ENCODE results near the gene RILPL1. TPM values are rescaled to one million over a fixed set of nuclear protein-coding genes. Genes with fewer than 3 reads are reported as not detected.
A peak's percentile ranks its signal among the peaks of the same experiment; 100 is the strongest.
"Not testable (repeated sequence)": the region's sequence is repeated elsewhere in the genome, so short reads cannot be mapped to it uniquely, and the experiment has no call there.

Gene RILPL1
- total RNA-seq, 2 experiments from 2014 or later, result 4.0 to 4.8 TPM

DNA sequence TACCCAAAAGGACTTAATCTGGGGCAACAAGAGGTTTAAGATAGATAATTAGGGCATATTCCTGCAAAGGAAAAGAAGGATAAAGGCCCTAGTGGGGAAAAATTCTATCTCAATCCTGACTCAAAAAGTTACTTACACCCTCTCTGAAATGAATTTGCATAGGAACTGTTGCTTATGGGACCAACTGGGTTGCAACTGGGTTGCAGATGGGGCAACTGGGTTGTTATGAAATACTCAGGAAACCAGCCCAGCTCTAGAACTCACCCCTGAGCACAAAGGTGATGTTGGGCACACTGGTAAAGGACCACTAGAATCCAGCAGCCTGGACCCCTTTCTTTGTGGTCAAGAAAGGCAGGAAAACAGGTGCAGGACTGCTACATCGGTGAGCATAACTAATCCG lies 17.2 kb upstream of the RILPL1 start:
- Mint-ChIP-seq H3K4me1 (ENCODE audit: low read depth) (no peaks in the 10 kb centered on the region), H3K9me3 (no peaks in the 10 kb centered on the region), H3K36me3 (no peaks in the 10 kb centered on the region), H3K27ac (no peak overlapping the region), H3K27me3 (peaks cover 3% of the 10 kb centered on the region), H3K4me3 (no peak overlapping the region)
- intact Hi-C loops (cut with micrococcal nuclease), result no loop called here
- ChIA-PET POLR2A (no interaction called here), CTCF (no interaction called here)
- DNase-seq, result no peak

GRCh38 chr12:123548107-123548506 lies 14.6 kb upstream of the RILPL1 start:
- no peak overlapping the region for H3K27ac Mint-ChIP-seq
- H3K9me3 Mint-ChIP-seq, result no peaks in the 10 kb centered on the region
- no peak for DNase-seq
- H3K4me1 Mint-ChIP-seq (ENCODE audit: low read depth), result no peaks in the 10 kb centered on the region
- H3K27me3 Mint-ChIP-seq, result peaks cover 3% of the 10 kb centered on the region
- ChIA-PET CTCF (no interaction called here), POLR2A (no interaction called here)
- H3K36me3 Mint-ChIP-seq, result no peaks in the 10 kb centered on the region
- intact Hi-C loops (cut with micrococcal nuclease), result no loop called here
- no peak overlapping the region for H3K4me3 Mint-ChIP-seq

GRCh38 chr12:123546281-123546680 lies 12.8 kb upstream of the RILPL1 start:
- H3K27ac Mint-ChIP-seq, result no peak overlapping the region
- H3K27me3 Mint-ChIP-seq, result no peaks in the 10 kb centered on the region
- no peaks in the 10 kb centered on the region for H3K36me3 Mint-ChIP-seq
- intact Hi-C loops (cut with micrococcal nuclease), result no loop called here
- no peaks in the 10 kb centered on the region for H3K9me3 Mint-ChIP-seq
- H3K4me1 Mint-ChIP-seq (ENCODE audit: low read depth), result no peaks in the 10 kb centered on the region
- ChIA-PET CTCF (no interaction called here), POLR2A (no interaction called here)
- no peak overlapping the region for H3K4me3 Mint-ChIP-seq
- DNase-seq, result no peak

DNA sequence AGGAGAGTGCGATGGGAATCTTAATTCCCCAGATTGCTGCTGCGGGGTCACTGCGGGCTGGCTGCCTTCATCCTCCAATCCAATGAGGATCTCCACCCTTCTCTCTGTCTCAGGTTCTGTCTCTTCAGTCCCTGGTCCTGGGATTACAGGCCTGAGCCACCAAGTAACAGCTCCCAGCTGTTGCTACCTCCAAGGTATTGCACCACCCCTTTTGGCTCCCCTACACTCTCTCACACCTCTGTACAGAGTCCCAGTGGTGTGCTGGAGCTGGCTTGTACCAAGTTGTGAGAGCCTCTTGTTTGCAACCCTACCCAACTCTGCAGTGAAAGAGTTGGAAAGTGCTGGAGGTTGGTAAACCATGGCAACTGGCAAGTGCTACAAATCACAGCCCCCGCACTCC lies 10.0 kb upstream of the RILPL1 start:
- H3K36me3 Mint-ChIP-seq, result no peaks in the 10 kb centered on the region
- intact Hi-C loops (cut with micrococcal nuclease), result no loop called here
- CTCF ChIA-PET, result no interaction called here

DNA sequence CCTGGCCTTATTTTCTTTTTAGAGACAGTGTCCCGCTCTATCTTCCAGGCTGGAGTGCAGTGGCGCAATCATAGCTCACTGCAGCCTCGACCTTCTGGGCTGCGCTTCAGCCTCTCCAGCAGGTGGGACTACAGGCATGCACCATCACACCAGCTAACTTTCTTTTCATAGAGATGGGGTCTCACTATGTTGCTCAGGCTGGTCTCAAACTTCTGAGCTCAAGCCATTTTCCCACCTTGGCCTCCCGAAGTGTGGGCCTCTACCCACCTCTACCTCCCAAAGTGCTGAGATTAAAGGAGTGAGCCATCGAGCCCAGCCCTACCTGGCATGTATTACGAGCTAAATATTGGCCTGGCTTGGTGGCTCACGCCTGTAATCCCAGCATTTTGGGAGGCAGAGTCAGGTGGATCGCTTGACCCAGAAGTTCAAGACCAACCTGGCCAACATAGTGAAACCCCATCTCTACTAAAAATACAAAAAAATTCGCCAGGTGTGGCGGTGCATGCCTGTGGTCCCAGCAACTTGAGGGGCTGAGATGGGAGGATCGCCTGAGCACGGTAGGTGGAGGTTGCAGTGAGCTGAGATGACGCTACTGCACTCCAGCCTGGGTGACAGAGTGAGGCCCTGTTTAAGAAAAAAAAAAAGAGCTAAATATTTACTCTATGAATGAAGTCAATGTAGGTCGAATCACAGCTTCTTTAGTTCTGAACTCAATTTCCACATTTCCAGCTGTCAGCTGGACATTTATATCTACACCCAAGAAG lies 7.6 kb upstream of the RILPL1 start:
- ChIA-PET POLR2A (no interaction called here), CTCF (interaction anchor here (0.8 kb wide), 1 partner anchor 41 kb away, joined by 4 read pairs; no protein-coding TSS in a partner anchor)
- Mint-ChIP-seq H3K27me3 (no peaks in the 10 kb centered on the region), H3K4me3 (no peak overlapping the region), H3K4me1 (ENCODE audit: low read depth) (no peaks in the 10 kb centered on the region), H3K36me3 (no peaks in the 10 kb centered on the region), H3K9me3 (no peaks in the 10 kb centered on the region), H3K27ac (no peak overlapping the region)
- intact Hi-C loops (cut with micrococcal nuclease), result no loop called here
- no peak for DNase-seq

More for the DNA sequence above, 10.0 kb upstream of the RILPL1 start:
- H3K27ac Mint-ChIP-seq, result no peak overlapping the region
- no peaks in the 10 kb centered on the region for H3K9me3 Mint-ChIP-seq
- no peaks in the 10 kb centered on the region for H3K4me1 Mint-ChIP-seq (ENCODE audit: low read depth)
- POLR2A ChIA-PET, result interaction anchor here (1.0 kb wide), 1 partner anchor 11 kb away, joined by 3 read pairs; no protein-coding TSS in a partner anchor
- DNase-seq, result no peak
- H3K4me3 Mint-ChIP-seq, result no peak overlapping the region
- H3K27me3 Mint-ChIP-seq, result no peaks in the 10 kb centered on the region

DNA sequence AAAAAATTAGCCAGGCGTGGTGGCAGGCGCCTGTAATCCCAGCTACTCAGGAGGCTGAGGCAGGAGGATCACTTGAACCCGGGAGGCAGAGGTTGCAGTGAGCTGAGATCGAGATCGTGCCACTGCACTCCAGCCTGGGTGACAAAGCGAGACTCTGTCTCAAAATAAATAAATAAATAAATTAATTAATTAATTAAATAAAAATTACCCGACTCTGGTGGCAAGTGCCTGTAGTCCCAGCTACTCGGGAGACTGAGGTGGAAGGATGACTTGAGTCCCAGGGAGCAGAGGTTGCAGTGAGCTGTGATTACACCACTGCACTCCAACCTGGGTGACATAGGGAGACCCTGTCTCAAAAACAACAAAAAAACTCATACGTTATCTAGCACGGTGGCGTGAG lies 2.4 kb upstream of the RILPL1 start:
- H3K9me3 Mint-ChIP-seq; intact Hi-C loops (cut with micrococcal nuclease); H3K27me3 Mint-ChIP-seq; H3K36me3 Mint-ChIP-seq; CTCF ChIA-PET; H3K27ac Mint-ChIP-seq; DNase-seq: not testable (repeated sequence)
- peaks cover 14% of the 10 kb centered on the region for H3K4me1 Mint-ChIP-seq (ENCODE audit: low read depth)
- POLR2A ChIA-PET, result interaction anchor here (0.5 kb wide), 1 partner anchor 1269 kb away, joined by 3 read pairs; no protein-coding TSS in a partner anchor
- H3K4me3 Mint-ChIP-seq, result peak overlapping the region; percentile 32

GRCh38 chr12:123532808-123533649 lies 490 bp downstream of the RILPL1 start:
- peak; percentile 12 for DNase-seq
- ChIA-PET POLR2A (interaction anchor here (0.9 to 1.2 kb wide), 3 partner anchors 11 to 145 kb away, joined by 3 to 4 read pairs (median 3); partner anchors contain the start of gene RILPL2), CTCF (interaction anchor here (0.8 to 2.1 kb wide), 2 partner anchors 48 to 73 kb away, joined by 3 to 6 read pairs; no protein-coding TSS in a partner anchor)
- Mint-ChIP-seq H3K4me1 (ENCODE audit: low read depth) (peaks cover 17% of the 10 kb centered on the region), H3K36me3 (peaks cover 1% of the 10 kb centered on the region), H3K27me3 (no peaks in the 10 kb centered on the region), H3K4me3 (peak overlapping the region; percentile 73), H3K9me3 (no peaks in the 10 kb centered on the region), H3K27ac (peak overlapping the region; percentile 62)
- intact Hi-C loops (cut with micrococcal nuclease), result loop anchor here (5.0 kb wide), 2 partner anchors 76 to 146 kb away; partner anchors contain the start of gene SNRNP35

GRCh38 chr12:123532019-123532418 lies 1.5 kb downstream of the RILPL1 start:
- Mint-ChIP-seq H3K4me1 (ENCODE audit: low read depth) (peaks cover 17% of the 10 kb centered on the region), H3K27ac (peak overlapping the region; percentile 28), H3K36me3 (peaks cover 1% of the 10 kb centered on the region), H3K27me3 (no peaks in the 10 kb centered on the region), H3K9me3 (no peaks in the 10 kb centered on the region), H3K4me3 (peak overlapping the region; percentile 73)
- DNase-seq, result peak; percentile 36
- ChIA-PET CTCF (interaction anchor here (2.1 kb wide), 1 partner anchor 49 kb away, joined by 6 read pairs; no protein-coding TSS in a partner anchor), POLR2A (no interaction called here)
- intact Hi-C loops (cut with micrococcal nuclease), result loop anchor here (5.0 kb wide), 2 partner anchors 75 to 145 kb away; partner anchors contain the start of gene SNRNP35

DNA sequence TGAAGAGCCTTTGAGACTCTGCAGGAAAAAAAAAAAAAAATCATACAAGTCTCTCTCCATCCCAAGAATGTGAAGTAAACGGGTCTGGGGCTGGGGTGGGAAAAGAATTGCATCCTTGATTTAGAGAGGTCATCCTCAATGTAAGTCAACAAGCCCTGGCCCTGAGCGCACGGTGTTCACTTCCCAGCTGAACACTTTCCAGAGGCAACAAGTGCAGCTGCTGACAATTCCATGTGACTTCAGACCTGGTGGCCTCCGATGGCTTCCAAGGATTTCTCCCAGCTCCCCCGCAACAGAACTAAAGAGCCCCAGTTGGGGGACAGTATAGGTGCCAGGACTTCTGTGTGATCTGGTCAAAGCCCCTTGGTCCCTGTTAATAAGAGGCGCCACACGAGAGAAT lies 2.4 kb downstream of the RILPL1 start:
- intact Hi-C loops (cut with micrococcal nuclease), result loop anchor here (5.0 kb wide), 2 partner anchors 74 to 144 kb away; partner anchors contain the start of gene SNRNP35
- no peaks in the 10 kb centered on the region for H3K9me3 Mint-ChIP-seq
- POLR2A ChIA-PET, result no interaction called here

GRCh38 chr12:123530668-123531067 lies 2.9 kb downstream of the RILPL1 start:
- H3K4me3 Mint-ChIP-seq, result no peak overlapping the region
- H3K27me3 Mint-ChIP-seq, result no peaks in the 10 kb centered on the region
- H3K27ac Mint-ChIP-seq, result no peak overlapping the region
- intact Hi-C loops (cut with micrococcal nuclease), result loop anchor here (5.0 kb wide), 2 partner anchors 73 to 143 kb away; partner anchors contain the start of gene SNRNP35
- peaks cover 1% of the 10 kb centered on the region for H3K36me3 Mint-ChIP-seq
- peaks cover 17% of the 10 kb centered on the region for H3K4me1 Mint-ChIP-seq (ENCODE audit: low read depth)
- ChIA-PET POLR2A (no interaction called here), CTCF (no interaction called here)
- H3K9me3 Mint-ChIP-seq, result no peaks in the 10 kb centered on the region
- peak; percentile 29 for DNase-seq

More for the DNA sequence above, 2.4 kb downstream of the RILPL1 start:
- Mint-ChIP-seq H3K4me1 (ENCODE audit: low read depth) (peaks cover 17% of the 10 kb centered on the region), H3K27ac (no peak overlapping the region), H3K36me3 (peaks cover 1% of the 10 kb centered on the region), H3K27me3 (no peaks in the 10 kb centered on the region), H3K4me3 (no peak overlapping the region)
- DNase-seq, result no peak
- CTCF ChIA-PET, result no interaction called here

DNA sequence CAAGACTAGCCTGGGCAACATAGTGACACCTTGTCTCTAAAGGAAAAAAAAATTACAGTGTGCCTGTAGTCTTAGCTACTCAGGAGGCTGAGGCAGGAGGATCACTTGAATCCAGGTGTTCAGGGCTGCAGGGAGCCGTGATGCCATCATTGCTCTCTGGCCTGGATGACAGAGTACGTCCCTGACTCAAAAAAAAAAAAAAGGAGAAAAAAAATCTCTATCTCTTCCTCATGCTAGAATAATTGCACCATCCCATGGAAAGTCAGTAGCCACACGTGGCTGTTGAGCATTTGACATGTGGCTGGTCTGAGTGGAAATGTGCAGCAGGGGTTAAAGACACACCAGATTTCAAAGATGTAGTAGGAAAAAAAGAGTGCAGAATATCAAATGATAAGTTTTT lies 3.8 kb downstream of the RILPL1 start:
- Mint-ChIP-seq H3K9me3 (no peaks in the 10 kb centered on the region), H3K4me1 (ENCODE audit: low read depth) (peaks cover 17% of the 10 kb centered on the region), H3K4me3 (no peak overlapping the region), H3K27me3 (no peaks in the 10 kb centered on the region), H3K36me3 (peaks cover 1% of the 10 kb centered on the region), H3K27ac (no peak overlapping the region)
- intact Hi-C loops (cut with micrococcal nuclease), result loop anchor here (5.0 kb wide), 2 partner anchors 72 to 142 kb away; partner anchors contain the start of gene SNRNP35
- DNase-seq, result no peak
- ChIA-PET CTCF (no interaction called here), POLR2A (no interaction called here)

- H3K27ac Mint-ChIP-seq, result no peak overlapping the region
- peaks cover 1% of the 10 kb centered on the region for H3K36me3 Mint-ChIP-seq
- DNase-seq, result no peak
- no peaks in the 10 kb centered on the region for H3K27me3 Mint-ChIP-seq
- H3K9me3 Mint-ChIP-seq, result no peaks in the 10 kb centered on the region
- ChIA-PET CTCF (no interaction called here), POLR2A (interaction anchor here (0.6 kb wide), 1 partner anchor 55 kb away, joined by 3 read pairs; the partner anchor contains the start of gene TMED2)
- no peak overlapping the region for H3K4me3 Mint-ChIP-seq
- intact Hi-C loops (cut with micrococcal nuclease), result no loop called here
- H3K4me1 Mint-ChIP-seq (ENCODE audit: low read depth), result peaks cover 16% of the 10 kb centered on the region
Observed at GRCh38 chr12:123528858-123529257, 4.7 kb downstream of the RILPL1 start.
